Liver (tissue), 9 donors: Measurements from ENCODE around the gene TNS1. TPM values are rescaled to one million over a fixed set of nuclear protein-coding genes. Genes with fewer than 3 reads are reported as not detected.

Experiments
- DNase-seq: peaks from one replicate; pipeline ENCODE4 v3.0.0-alpha.2; 2017; ENCODE audit warnings: low spot score
- H3K27ac ChIP-seq, 2 donors: one replicate each; pipeline ENCODE4 v1.7.0; 2013; ENCODE audit warnings: inconsistent platforms in 2 of 2, low read length in 2 of 2, control low read depth in 1 of 2, low read depth in 1 of 2, mild to moderate bottlenecking in 1 of 2
- H3K27me3 ChIP-seq, 4 donors: one replicate each; pipeline versions ENCODE4 v1.6.1 to v1.7.0; 2013; ENCODE audit warnings: low read length in 3 of 4, inconsistent platforms in 1 of 4, mild to moderate bottlenecking in 1 of 4, moderate library complexity in 1 of 4; ENCODE audit not compliant: control insufficient read depth in 4 of 4, insufficient read depth in 4 of 4
- H3K36me3 ChIP-seq, 4 donors: one replicate each; pipeline versions ENCODE4 v1.6.1 to v1.7.0; 2013; ENCODE audit warnings: low read length in 3 of 4, mild to moderate bottlenecking in 3 of 4, low read depth in 1 of 4, moderate library complexity in 1 of 4; ENCODE audit not compliant: control insufficient read depth in 4 of 4, insufficient read depth in 3 of 4
- H3K4me1 ChIP-seq, 4 donors: one replicate each; pipeline versions ENCODE4 v1.6.1 to v1.7.0; 2013; ENCODE audit warnings: low read length in 3 of 4, mild to moderate bottlenecking in 3 of 4, moderate library complexity in 1 of 4; ENCODE audit not compliant: control insufficient read depth in 4 of 4, insufficient read depth in 4 of 4
- H3K4me3 ChIP-seq, 3 donors: one replicate each; pipeline versions ENCODE4 v1.6.1 to v1.7.0; 2013; ENCODE audit warnings: low read length in 3 of 3, control low read depth in 1 of 3, low read depth in 1 of 3, mild to moderate bottlenecking in 1 of 3
- H3K9ac ChIP-seq, 2 donors: one replicate each; pipeline ENCODE4 v1.7.0; 2013; ENCODE audit warnings: low read length in 2 of 2, mild to moderate bottlenecking in 2 of 2, moderate library complexity in 2 of 2, control low read depth in 1 of 2, low read depth in 1 of 2
- H3K9me3 ChIP-seq, 4 donors: one replicate each; pipeline versions ENCODE4 v1.6.1 to v1.7.0; 2013; ENCODE audit warnings: low read length in 3 of 4; ENCODE audit not compliant: control insufficient read depth in 4 of 4
- ATF3 ChIP-seq: IDR thresholded peaks from 2 replicates; pipeline ENCODE4 v1.6.1; 2016; ENCODE audit warnings: antibody characterized with exemption
- CTCF ChIP-seq: fragments of 150-350 bp; IDR thresholded peaks from 2 replicates; pipeline ENCODE4 v1.5.1; 2017; ENCODE audit warnings: improper control_type of control experiment, low read depth, low read length; ENCODE audit not compliant: missing input control
- EGR1 ChIP-seq, 2 donors: IDR thresholded peaks; 2 replicates each; pipeline ENCODE4 v1.6.1; 2016 to 2018; ENCODE audit warnings: antibody characterized with exemption in 2 of 2, low read depth in 2 of 2
- FOXA1 ChIP-seq: IDR thresholded peaks from 2 replicates; pipeline ENCODE4 v1.6.1; 2016; ENCODE audit warnings: antibody characterized with exemption
- FOXA2 ChIP-seq: IDR thresholded peaks from 2 replicates; pipeline ENCODE4 v1.6.1; 2016; ENCODE audit warnings: antibody characterized with exemption
- GABPA ChIP-seq, 2 donors: IDR thresholded peaks in 1 of 2; conservative IDR thresholded peaks in 1 of 2; 2 replicates each; pipeline ENCODE4 v1.6.1; 2016; ENCODE audit warnings: antibody characterized with exemption in 2 of 2, mild to moderate bottlenecking in 1 of 2, moderate library complexity in 1 of 2
- HNF4A ChIP-seq, 2 donors: conservative IDR thresholded peaks; 2 replicates each; pipeline ENCODE4 v1.6.1; 2016; ENCODE audit warnings: antibody characterized with exemption in 2 of 2, mild to moderate bottlenecking in 2 of 2
- HNF4G ChIP-seq: IDR thresholded peaks from 2 replicates; pipeline ENCODE4 v1.6.1; 2016; ENCODE audit warnings: antibody characterized with exemption
- JUND ChIP-seq, 2 donors: IDR thresholded peaks; 2 replicates each; pipeline ENCODE4 v1.6.1; 2016; ENCODE audit warnings: antibody characterized with exemption in 2 of 2
- MAX ChIP-seq: IDR thresholded peaks from 2 replicates; pipeline ENCODE4 v1.6.1; 2016; ENCODE audit warnings: antibody characterized with exemption
- NR2F2 ChIP-seq: IDR thresholded peaks from 2 replicates; pipeline ENCODE4 v1.6.1; 2016; ENCODE audit warnings: antibody characterized with exemption
- RAD21 ChIP-seq, 2 donors: IDR thresholded peaks; 2 replicates each; pipeline ENCODE4 v1.6.1; 2016; ENCODE audit warnings: antibody characterized with exemption in 2 of 2, mild to moderate bottlenecking in 2 of 2
- RXRA ChIP-seq, 2 donors: IDR thresholded peaks; 2 replicates each; pipeline ENCODE4 v1.6.1; 2017 to 2018; ENCODE audit warnings: antibody characterized with exemption in 2 of 2, mild to moderate bottlenecking in 1 of 2
- SP1 ChIP-seq: IDR thresholded peaks from 2 replicates; pipeline ENCODE4 v1.6.1; 2018; ENCODE audit warnings: antibody characterized with exemption, mild to moderate bottlenecking
- TAF1 ChIP-seq: conservative IDR thresholded peaks from 2 replicates; pipeline ENCODE4 v1.6.1; 2016; ENCODE audit warnings: antibody characterized with exemption, mild to moderate bottlenecking
- YY1 ChIP-seq: IDR thresholded peaks from 2 replicates; pipeline ENCODE4 v1.6.1; 2016; ENCODE audit warnings: antibody characterized with exemption, mild to moderate bottlenecking
- ZBTB33 ChIP-seq: IDR thresholded peaks from 2 replicates; pipeline ENCODE4 v1.6.1; 2016; ENCODE audit warnings: antibody characterized with exemption
- WGBS: extraction: QIAGEN DNeasy Blood & Tissue Kit; methylation state at CpG from one replicate; pipeline ENCODE4 v1.1.7; 2013; 5-methylcytosine and 5-hydroxymethylcytosine counted together
- polyA plus RNA-seq, 2 donors: library from polyadenylated mRNA; stranded (reverse) in 1 of 2; unstranded in 1 of 2; fragments of 200-250 nt in 1 of 2; fragments of >200 nt in 1 of 2; fragmentation: Nextera tagmentation in 1 of 2; extraction: Ambion mirVana in 1 of 2; gene quantifications; one replicate each; pipeline versions ENCODE4 v1.2.1 to v1.2.3, GENCODE V29; 2013 to 2015
- total RNA-seq, 2 donors: library from RNA; depleted of rRNA; stranded (reverse); fragments of >200 nt; gene quantifications; one replicate each; pipeline ENCODE4 v1.2.3, GENCODE V29; 2014
- donor health status: healthy.
- donor health status: healthy.
- donor health status: healthy.
- donor health status: healthy.
- donor health status: healthy.

The TNS1 gene
- total and polyA plus RNA-seq, 4 donors, result 16.3 to 128 (median 57.3) TPM

GRCh38 chr2:217903142-217903858 is 99.5 kb downstream of the TNS1 start:
- Histone ChIP-seq H3K9ac (peak overlapping the region; percentile 67 to 68), H3K27me3 (no peaks in the 10 kb centered on the region), H3K4me3 (no peak overlapping the region), H3K4me1 (peaks cover 45 to 90% (median 79%) of the 10 kb centered on the region in 4 donors), H3K27ac (peak overlapping the region; percentile 95 to 97), H3K36me3 (peaks cover 0 to 3% (median under 1%) of the 10 kb centered on the region in 4 donors), H3K9me3 (no peaks in the 10 kb centered on the region)
- TF ChIP-seq ATF3, result no peak
- TF ChIP-seq ZBTB33, result no peak
- TF ChIP-seq YY1, result no peak
- TF ChIP-seq JUND (IDR thresholded peaks at IDR 0.05), result no peak
- TF ChIP-seq CTCF, result no peak
- TF ChIP-seq FOXA2, result no peak
- peak; percentile 25 for TF ChIP-seq TAF1
- TF ChIP-seq HNF4G, result no peak
- 62% methylated on average over 8 of the region's 8 CpGs for WGBS
- DNase-seq, result no peak

- H3K4me1 ChIP-seq, result peaks cover 52 to 95% (median 84%) of the 10 kb centered on the region in 4 donors
- DNase-seq, result peak; percentile 75
- H3K4me3 ChIP-seq, result no peak overlapping the region
- H3K27me3 ChIP-seq, result no peaks in the 10 kb centered on the region
- H3K9me3 ChIP-seq, result no peaks in the 10 kb centered on the region
- WGBS, result 6% methylated on average over 19 of the region's 19 CpGs
- peak overlapping the region; percentile 50 to 68 for H3K9ac ChIP-seq
- H3K27ac ChIP-seq, result peak overlapping the region; percentile 95 to 97
- peaks cover 0 to 3% (median under 1%) of the 10 kb centered on the region in 4 donors for H3K36me3 ChIP-seq
- TF ChIP-seq EGR1 (IDR thresholded peaks at IDR 0.05; ENCODE audit: low read depth in 2 of 2) (peak in 1 of 2 donors; percentile 71), SP1 (peak; percentile 98), RAD21 (IDR thresholded peaks at IDR 0.05) (peak; percentile 51 to 61), TAF1 (no peak), ATF3 (peak; percentile 85), RXRA (IDR thresholded peaks at IDR 0.05) (peak; percentile 97 to 99), CTCF (no peak), HNF4A (conservative IDR thresholded peaks at IDR 0.05) (peak; percentile 97), MAX (peak; percentile 96), GABPA (IDR thresholded peaks at IDR 0.05 in 1 of 2, conservative IDR thresholded peaks at IDR 0.05 in 1 of 2) (peak in 1 of 2 donors; percentile 74), NR2F2 (peak; percentile 99), FOXA2 (peak; percentile 86), JUND (IDR thresholded peaks at IDR 0.05) (peak; percentile 96 to 98), ZBTB33 (peak; percentile 87), YY1 (peak; percentile 80), FOXA1 (peak; percentile 66), HNF4G (peak; percentile 99)
These were observed 100.2 kb downstream of the TNS1 start for GRCh38 chr2:217902379-217903141.
